Measurements from ENCODE around the gene YOD1.

YOD1 gene

GRCh38 chr1:207084701-207085180 is 33.7 kb upstream of the YOD1 start:
- Histone ChIP-seq H3K27me3 (no peaks in the 10 kb centered on the region), H3K9ac (no peak overlapping the region), H3K36me3 (no peaks in the 10 kb centered on the region), H3K4me2 (peak overlapping the region in 3 of 11 experiments; percentile 25 to 57 (median 36); a peak in 5 of 22 replicates), H3K4me1 (peaks cover 10 to 32% (median 12%) of the 10 kb centered on the region in 10 experiments; a peak in 18 of 20 replicates), H4K20me1 (no peaks in the 10 kb centered on the region), H3K4me3 (no peak overlapping the region), H3K27ac (no peak overlapping the region), H3K9me3 (replicated peaks in 1 of 11) (no peaks in the 10 kb centered on the region)
- TF ChIP-seq Cebpa-rat (IDR thresholded peaks at IDR 0.05), result no peak

GRCh38 chr1:207084232-207084631 is 33.2 kb upstream of the YOD1 start:
- Histone ChIP-seq H3K27ac (no peak overlapping the region), H3K9me3 (replicated peaks in 1 of 11) (no peaks in the 10 kb centered on the region), H3K4me2 (peak overlapping the region in 2 of 11 experiments; percentile 25 to 57; a peak in 1 of 22 replicates), H3K27me3 (no peaks in the 10 kb centered on the region), H3K9ac (no peak overlapping the region), H3K4me3 (no peak overlapping the region), H3K36me3 (no peaks in the 10 kb centered on the region), H3K4me1 (peaks cover 6 to 27% (median 7%) of the 10 kb centered on the region in 10 experiments; a peak in 18 of 20 replicates), H4K20me1 (no peaks in the 10 kb centered on the region)
- TF ChIP-seq Cebpa-rat (IDR thresholded peaks at IDR 0.05), result no peak

GRCh38 chr1:207081806-207082205 is 30.8 kb upstream of the YOD1 start:
- no peaks in the 10 kb centered on the region for H3K9me3 ChIP-seq (replicated peaks in 1 of 11)
- H4K20me1 ChIP-seq, result no peaks in the 10 kb centered on the region
- no peaks in the 10 kb centered on the region for H3K27me3 ChIP-seq
- H3K4me1 ChIP-seq, result peaks cover 0 to 19% (median 0%) of the 10 kb centered on the region in 10 experiments; a peak in 6 of 20 replicates
- H3K27ac ChIP-seq, result no peak overlapping the region
- TF ChIP-seq Cebpa-rat (IDR thresholded peaks at IDR 0.05), result no peak
- no peak overlapping the region for H3K4me2 ChIP-seq
- H3K9ac ChIP-seq, result no peak overlapping the region
- H3K36me3 ChIP-seq, result no peaks in the 10 kb centered on the region
- H3K4me3 ChIP-seq, result no peak overlapping the region

- H3K4me1 ChIP-seq, result peaks cover 0 to 18% (median 0%) of the 10 kb centered on the region in 10 experiments; a peak in 6 of 20 replicates
- no peaks in the 10 kb centered on the region for H3K36me3 ChIP-seq
- H3K27ac ChIP-seq, result no peak overlapping the region
- TF ChIP-seq Cebpa-rat (IDR thresholded peaks at IDR 0.05), result no peak
- H3K9ac ChIP-seq, result no peak overlapping the region
- H3K27me3 ChIP-seq, result no peaks in the 10 kb centered on the region
- H3K4me2 ChIP-seq, result no peak overlapping the region
- no peaks in the 10 kb centered on the region for H3K9me3 ChIP-seq (replicated peaks in 1 of 11)
- H4K20me1 ChIP-seq, result no peaks in the 10 kb centered on the region
- H3K4me3 ChIP-seq, result no peak overlapping the region
Observed at GRCh38 chr1:207081088-207081487, 30.1 kb upstream of the YOD1 start.

GRCh38 chr1:207079706-207080241 is 28.8 kb upstream of the YOD1 start:
- H3K27ac ChIP-seq, result no peak overlapping the region
- no peak for TF ChIP-seq Cebpa-rat (IDR thresholded peaks at IDR 0.05)
- H3K9ac ChIP-seq, result no peak overlapping the region
- H3K36me3 ChIP-seq, result no peaks in the 10 kb centered on the region
- no peaks in the 10 kb centered on the region for H3K27me3 ChIP-seq
- no peak overlapping the region for H3K4me3 ChIP-seq
- H3K9me3 ChIP-seq (replicated peaks in 1 of 11), result no peaks in the 10 kb centered on the region
- no peaks in the 10 kb centered on the region for H4K20me1 ChIP-seq
- H3K4me2 ChIP-seq, result no peak overlapping the region
- peaks cover 0 to 6% (median 0%) of the 10 kb centered on the region in 10 experiments; a peak in 5 of 20 replicates for H3K4me1 ChIP-seq

GRCh38 chr1:207078578-207079132 is 27.6 kb upstream of the YOD1 start:
- Histone ChIP-seq H3K27me3 (no peaks in the 10 kb centered on the region), H3K9ac (no peak overlapping the region), H3K9me3 (replicated peaks in 1 of 11) (no peaks in the 10 kb centered on the region), H3K4me1 (no peaks in the 10 kb centered on the region), H3K36me3 (no peaks in the 10 kb centered on the region), H3K4me2 (no peak overlapping the region), H4K20me1 (no peaks in the 10 kb centered on the region), H3K27ac (no peak overlapping the region), H3K4me3 (no peak overlapping the region)
- TF ChIP-seq Cebpa-rat (IDR thresholded peaks at IDR 0.05), result no peak

- H3K9me3 ChIP-seq (replicated peaks in 1 of 11), result no peaks in the 10 kb centered on the region
- no peaks in the 10 kb centered on the region for H3K27me3 ChIP-seq
- no peak overlapping the region for H3K4me3 ChIP-seq
- no peak overlapping the region for H3K27ac ChIP-seq
- no peaks in the 10 kb centered on the region for H4K20me1 ChIP-seq
- no peak overlapping the region for H3K4me2 ChIP-seq
- H3K4me1 ChIP-seq, result no peaks in the 10 kb centered on the region
- TF ChIP-seq Cebpa-rat (IDR thresholded peaks at IDR 0.05), result no peak
- H3K9ac ChIP-seq, result no peak overlapping the region
- H3K36me3 ChIP-seq, result no peaks in the 10 kb centered on the region
Observed at GRCh38 chr1:207077470-207078377, 26.7 kb upstream of the YOD1 start.

- H3K36me3 ChIP-seq, result no peaks in the 10 kb centered on the region
- H4K20me1 ChIP-seq, result no peaks in the 10 kb centered on the region
- no peak overlapping the region for H3K4me3 ChIP-seq
- no peak overlapping the region for H3K27ac ChIP-seq
- no peaks in the 10 kb centered on the region for H3K27me3 ChIP-seq
- H3K9ac ChIP-seq, result no peak overlapping the region
- no peaks in the 10 kb centered on the region for H3K9me3 ChIP-seq (replicated peaks in 1 of 11)
- no peak overlapping the region for H3K4me2 ChIP-seq
- H3K4me1 ChIP-seq, result no peaks in the 10 kb centered on the region
- no peak for TF ChIP-seq Cebpa-rat (IDR thresholded peaks at IDR 0.05)
Observed at GRCh38 chr1:207077012-207077411, 26.0 kb upstream of the YOD1 start.

- no peak for TF ChIP-seq Cebpa-rat (IDR thresholded peaks at IDR 0.05)
Observed at GRCh38 chr1:207076181-207076955, 25.4 kb upstream of the YOD1 start.

More at GRCh38 chr1:207076181-207076955, 25.4 kb upstream of the YOD1 start:
- H3K36me3 ChIP-seq, result no peaks in the 10 kb centered on the region
- H3K4me1 ChIP-seq, result peaks cover 0 to 2% (median under 1%) of the 10 kb centered on the region in 10 experiments; a peak in 9 of 20 replicates
- H4K20me1 ChIP-seq, result no peaks in the 10 kb centered on the region
- H3K9me3 ChIP-seq (replicated peaks in 1 of 11), result no peaks in the 10 kb centered on the region
- no peak overlapping the region for H3K4me3 ChIP-seq
- no peak overlapping the region for H3K27ac ChIP-seq
- no peak overlapping the region for H3K9ac ChIP-seq
- no peaks in the 10 kb centered on the region for H3K27me3 ChIP-seq
- H3K4me2 ChIP-seq, result no peak overlapping the region

Measured in BLaER1 treated with 17β-estradiol and CSF1 and Interleukin-3, amounts not matched to agents 10 nM and 100 nM (cell line).